Endothelial cell of umbilical vein (primary cell): Measurements from ENCODE around the gene PNPLA3. TPM values are rescaled to one million over a fixed set of nuclear protein-coding genes. Genes with fewer than 3 reads are reported as not detected.

ENCODE experiments used
- BruUV-seq: library from RNA; stranded (reverse); fragments of 400-500 nt; replicated peaks from 2 replicates; lab custom pipeline; 2021; lab: Mats Ljungman, UMichigan
- CTCF ChIA-PET: fragments of 300-600, 350-600 bp; sonication (Branson Sonifier 250); formaldehyde crosslinking; loops from one replicate; lab custom pipeline; 2021; ENCODE audit warnings: antibody characterized with exemption, inconsistent platforms; lab: Charles Lee
- POLR2A ChIA-PET: fragments of 300-600, 350-600 bp; sonication (Branson Sonifier 250); formaldehyde crosslinking; loops from one replicate; lab custom pipeline; 2021; ENCODE audit warnings: antibody characterized with exemption, inconsistent platforms; lab: Charles Lee
- DNase-seq: peaks from one replicate; pipeline ENCODE4 v3.0.0-alpha.2; 2011; ENCODE audit warnings: low read depth, low spot score
- FAIRE-seq: peaks from 2 replicates; lab custom pipeline; 2011; peaks lifted over from hg19 to GRCh38; lab: Jason Lieb, UNC
- H2AFZ ChIP-seq: 2 replicates; pipeline ENCODE4 v1.6.0; 2012; ENCODE audit warnings: low read depth, low read length, control low read depth, inconsistent platforms
- H3K27ac ChIP-seq: 2 replicates; pipeline ENCODE4 v1.5.1; 2011; ENCODE audit warnings: low read depth, mild to moderate bottlenecking, control low read depth, low read length, moderate library complexity; ENCODE audit not compliant: insufficient read depth
- H3K27me3 ChIP-seq, 2 experiments: 2 replicates each; pipeline versions ENCODE4 v1.6.0 to v1.6.1; 2011; ENCODE audit warnings: low read length in 2 of 2, mixed read lengths in 1 of 2; ENCODE audit not compliant: control insufficient read depth in 2 of 2, insufficient read depth in 2 of 2
- H3K36me3 ChIP-seq, 2 experiments: 2 replicates in 1 of 2; 3 replicates in 1 of 2; pipeline ENCODE4 v1.5.1; 2011; ENCODE audit warnings: low read length in 2 of 2, mild to moderate bottlenecking in 1 of 2, moderate library complexity in 1 of 2; ENCODE audit not compliant: control insufficient read depth in 2 of 2, insufficient read depth in 2 of 2; ENCODE audit errors: extremely low read depth in 1 of 2
- H3K4me1 ChIP-seq: 3 replicates; pipeline ENCODE4 v1.5.1; 2011; ENCODE audit warnings: mild to moderate bottlenecking, low read length; ENCODE audit not compliant: control insufficient read depth, insufficient read depth; ENCODE audit errors: extremely low read depth
- H3K4me2 ChIP-seq: 2 replicates; pipeline ENCODE4 v1.6.1; 2011; ENCODE audit warnings: low read length, control low read depth, mixed read lengths; ENCODE audit not compliant: insufficient read depth
- H3K4me3 ChIP-seq, 3 experiments: fragments of 200-600 bp in 1 of 3; sonication (generic), shearing (Covaris generic) in 1 of 3; replicated peaks in 1 of 3; 2 replicates each; pipeline ENCODE4 v1.5.1; 2011 to 2016; ENCODE audit warnings: control low read depth in 3 of 3, low read length in 3 of 3, mild to moderate bottlenecking in 2 of 3, inconsistent platforms in 1 of 3, low read depth in 1 of 3, moderate library complexity in 1 of 3; ENCODE audit not compliant: insufficient read depth in 1 of 3
- H3K79me2 ChIP-seq: 2 replicates; pipeline ENCODE4 v1.6.0; 2012; ENCODE audit warnings: low read length, inconsistent platforms; ENCODE audit not compliant: control insufficient read depth, insufficient read depth
- H3K9ac ChIP-seq: replicated peaks from 2 replicates; pipeline ENCODE3; 2011; ENCODE audit warnings: low read length, control low read depth; ENCODE audit not compliant: insufficient read depth; ENCODE audit errors: extremely low read depth
- H3K9me1 ChIP-seq: replicated peaks from 3 replicates; pipeline ENCODE4 v1.6.0; 2011; ENCODE audit warnings: mild to moderate bottlenecking, low read length; ENCODE audit not compliant: control insufficient read depth, insufficient read depth; ENCODE audit errors: extremely low read depth
- H3K9me3 ChIP-seq: replicated peaks from 2 replicates; pipeline ENCODE4 v1.5.1; 2012; ENCODE audit warnings: low read length, inconsistent platforms; ENCODE audit not compliant: control insufficient read depth, insufficient read depth
- H4K20me1 ChIP-seq: replicated peaks from 2 replicates; pipeline ENCODE3; 2011; ENCODE audit warnings: mild to moderate bottlenecking, low read length; ENCODE audit not compliant: control insufficient read depth, insufficient read depth; ENCODE audit errors: extremely low read depth
- EZH2 ChIP-seq: IDR thresholded peaks from 2 replicates; pipeline ENCODE4 v1.6.1; 2012; ENCODE audit warnings: borderline replicate concordance, low read depth, mild to moderate bottlenecking, moderate library complexity, low read length, inconsistent platforms; ENCODE audit not compliant: severe bottlenecking
- FOS ChIP-seq: IDR thresholded peaks from 2 replicates; pipeline ENCODE4 v1.6.1; 2011; ENCODE audit warnings: mild to moderate bottlenecking, low read length, moderate library complexity, borderline replicate concordance; ENCODE audit not compliant: insufficient read depth
- GATA2 ChIP-seq: IDR thresholded peaks from 2 replicates; pipeline ENCODE4 v1.7.0; 2011; ENCODE audit warnings: low read depth, mild to moderate bottlenecking, moderate library complexity, mixed read lengths, low read length; ENCODE audit not compliant: insufficient read length, insufficient read depth
- JUN ChIP-seq: IDR thresholded peaks from 2 replicates; pipeline ENCODE4 v1.6.1; 2011; ENCODE audit warnings: borderline replicate concordance, low read depth; ENCODE audit not compliant: insufficient read length, insufficient read depth
- MAX ChIP-seq: IDR thresholded peaks from 2 replicates; pipeline ENCODE4 v1.6.1; 2011; ENCODE audit not compliant: insufficient read depth, insufficient read length
- MYC ChIP-seq: IDR thresholded peaks from one replicate; pipeline ENCODE4 v1.6.1; 2011; ENCODE audit warnings: mild to moderate bottlenecking, low read depth, low read length
- POLR2A ChIP-seq: IDR thresholded peaks from 2 replicates; pipeline ENCODE4 v1.6.1; 2012; ENCODE audit warnings: low read depth, mild to moderate bottlenecking, control low read depth, low read length
- POLR2AphosphoS5 ChIP-seq: IDR thresholded peaks from 2 replicates; pipeline ENCODE4 v1.6.1; 2012; ENCODE audit warnings: low read depth, mild to moderate bottlenecking, control low read depth, low read length, moderate library complexity; ENCODE audit not compliant: insufficient read depth
- dilution Hi-C: fragments of 300-500 bp; cut with MboI; formaldehyde crosslinking; loops from one replicate; pipeline ENCODE4 v1.15.0; 2019; ENCODE audit warnings: low sequenced_read_pairs; ENCODE audit not compliant: extremely low pct_ligation_motif_present
- intact Hi-C: fragments of 100-400 bp; cut with micrococcal nuclease; formaldehyde crosslinking; loops from one replicate; pipeline ENCODE4 v1.10.0; 2022
- polyA plus RNA-seq, 4 experiments: library from polyadenylated mRNA; depleted of rRNA in 3 of 4; stranded (reverse) in 3 of 4; unstranded in 1 of 4; fragments of >200 nt; gene quantifications; 2 replicates each; pipeline versions ENCODE4 v1.2.1 to v1.2.3, GENCODE V29; 2011 to 2012; ENCODE audit warnings: missing spikeins in 1 of 4
- total RNA-seq: library from RNA; stranded (reverse); gene quantifications from 2 replicates; pipeline ENCODE4 v1.2.3, GENCODE V29; 2021
- TF ChIP-seq, protein P1 (sequence below), 2 donors: IDR thresholded peaks; 1 replicate in 1 of 2; 2 replicates in 1 of 2; pipeline ENCODE4 v1.5.1; 2011; ENCODE audit warnings: low read length in 2 of 2, mild to moderate bottlenecking in 2 of 2, moderate library complexity in 2 of 2, control low read depth in 1 of 2, inconsistent platforms in 1 of 2, low read depth in 1 of 2; ENCODE audit not compliant: insufficient read depth in 1 of 2; ENCODE audit errors: extremely low read depth in 1 of 2

The PNPLA3 gene
- total and polyA plus RNA-seq, 2 donors (not counting 3 experiments of a cell fraction or from before 2014, with no cell fraction given), result 5.3 to 12.3 TPM

GRCh38 chr22:43971112-43971511, 47.5 kb downstream of the PNPLA3 start:
- H3K4me2 ChIP-seq, result no peak overlapping the region
- dilution Hi-C loops, result no loop called here
- POLR2A ChIA-PET, result no interaction called here
- no peaks in the 10 kb centered on the region for H3K27me3 ChIP-seq
- H2AFZ ChIP-seq, result no peak overlapping the region
- no peak overlapping the region for H3K27ac ChIP-seq
- H3K79me2 ChIP-seq, result no peaks in the 10 kb centered on the region
- H3K9ac ChIP-seq, result no peak overlapping the region
- FAIRE-seq, result no peak
- no peak for TF ChIP-seq JUN
- TF ChIP-seq POLR2A, result no peak
- no peak for TF ChIP-seq MAX
- TF ChIP-seq POLR2AphosphoS5, result no peak
- no peaks in the 10 kb centered on the region for H3K4me1 ChIP-seq
- peaks cover 11 to 53% of the 10 kb centered on the region in 2 experiments for H3K36me3 ChIP-seq
- intact Hi-C loops, result no loop called here
- H4K20me1 ChIP-seq, result no peaks in the 10 kb centered on the region
- H3K9me1 ChIP-seq, result no peaks in the 10 kb centered on the region
- no TSS peak for BruUV-seq
- CTCF ChIA-PET, result interaction anchor here (0.7 kb wide), 1 partner anchor 115 kb away, joined by 3 read pairs; no protein-coding TSS in a partner anchor
- H3K9me3 ChIP-seq, result no peaks in the 10 kb centered on the region
- H3K4me3 ChIP-seq, result no peak overlapping the region
- no peak for DNase-seq

DNA sequence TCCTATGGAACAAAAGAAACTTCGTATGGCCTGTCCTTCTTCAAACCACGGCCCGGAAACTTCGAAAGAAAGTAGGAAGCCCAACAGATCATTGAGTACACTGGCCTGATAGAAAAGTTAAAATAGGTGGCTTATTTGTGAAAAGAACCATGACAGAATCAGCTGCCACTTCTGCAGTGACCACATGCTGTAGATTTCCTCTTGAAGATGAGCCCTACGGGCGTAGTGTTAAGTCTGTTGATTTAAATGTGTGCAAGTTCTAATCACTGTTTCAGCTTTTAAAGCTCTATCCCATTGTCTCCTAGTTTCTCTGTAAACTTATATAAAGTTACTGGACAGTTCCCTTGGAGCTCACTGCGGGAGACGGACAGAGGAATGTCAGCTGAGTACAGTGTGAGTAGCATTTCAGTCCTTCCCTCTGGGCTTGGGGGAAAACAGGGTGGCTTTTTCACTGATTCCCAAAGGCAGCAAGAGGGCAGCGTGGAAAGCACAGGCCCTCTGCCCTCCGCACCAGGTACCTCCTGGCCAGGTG, 49.4 kb downstream of the PNPLA3 start:
- peaks cover 10 to 58% of the 10 kb centered on the region in 2 experiments for H3K36me3 ChIP-seq
- H3K79me2 ChIP-seq, result no peaks in the 10 kb centered on the region
- H3K4me2 ChIP-seq, result no peak overlapping the region
- FAIRE-seq (no peak), DNase-seq (no peak)
- no peak overlapping the region for H3K9ac ChIP-seq
- dilution Hi-C loops, result no loop called here
- no peak overlapping the region for H2AFZ ChIP-seq
- ChIA-PET CTCF (no interaction called here), POLR2A (no interaction called here)
- no peak overlapping the region for H3K4me3 ChIP-seq
- H3K27ac ChIP-seq, result no peak overlapping the region
- no peaks in the 10 kb centered on the region for H3K4me1 ChIP-seq
- H3K9me3 ChIP-seq, result no peaks in the 10 kb centered on the region
- no peaks in the 10 kb centered on the region for H4K20me1 ChIP-seq
- intact Hi-C loops, result no loop called here
- TF ChIP-seq JUN (no peak), GATA2 (no peak), POLR2A (no peak), POLR2AphosphoS5 (no peak), FOS (no peak), EZH2 (no peak), MAX (no peak), MYC (no peak)
- TF ChIP-seq, protein P1, sequence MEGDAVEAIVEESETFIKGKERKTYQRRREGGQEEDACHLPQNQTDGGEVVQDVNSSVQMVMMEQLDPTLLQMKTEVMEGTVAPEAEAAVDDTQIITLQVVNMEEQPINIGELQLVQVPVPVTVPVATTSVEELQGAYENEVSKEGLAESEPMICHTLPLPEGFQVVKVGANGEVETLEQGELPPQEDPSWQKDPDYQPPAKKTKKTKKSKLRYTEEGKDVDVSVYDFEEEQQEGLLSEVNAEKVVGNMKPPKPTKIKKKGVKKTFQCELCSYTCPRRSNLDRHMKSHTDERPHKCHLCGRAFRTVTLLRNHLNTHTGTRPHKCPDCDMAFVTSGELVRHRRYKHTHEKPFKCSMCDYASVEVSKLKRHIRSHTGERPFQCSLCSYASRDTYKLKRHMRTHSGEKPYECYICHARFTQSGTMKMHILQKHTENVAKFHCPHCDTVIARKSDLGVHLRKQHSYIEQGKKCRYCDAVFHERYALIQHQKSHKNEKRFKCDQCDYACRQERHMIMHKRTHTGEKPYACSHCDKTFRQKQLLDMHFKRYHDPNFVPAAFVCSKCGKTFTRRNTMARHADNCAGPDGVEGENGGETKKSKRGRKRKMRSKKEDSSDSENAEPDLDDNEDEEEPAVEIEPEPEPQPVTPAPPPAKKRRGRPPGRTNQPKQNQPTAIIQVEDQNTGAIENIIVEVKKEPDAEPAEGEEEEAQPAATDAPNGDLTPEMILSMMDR (IDR thresholded peaks at IDR 0.05; ENCODE audit: extremely low read depth in 1 of 2, insufficient read depth in 1 of 2, low read depth in 1 of 2, low read length in 2 of 2), result no peak
- no peaks in the 10 kb centered on the region for H3K27me3 ChIP-seq
- no TSS peak for BruUV-seq
- no peaks in the 10 kb centered on the region for H3K9me1 ChIP-seq
